Caki2 (cell line): ENCODE data around the gene ABCB8. TPM values are rescaled to one million over a fixed set of nuclear protein-coding genes. Genes with fewer than 3 reads are reported as not detected.

Experiments used
- DNase-seq: peaks from one replicate; pipeline ENCODE4 v3.0.0-alpha.2; 2015; ENCODE audit warnings: low read depth
- in situ Hi-C: cut with HindIII; loops from 2 replicates; pipeline ENCODE4 v1.10.0; 2016; ENCODE audit warnings: low sequenced_read_pairs, low pct_unique_long_range_greater_than_20kb, mixed read lengths
- total RNA-seq: library from RNA; depleted of rRNA; stranded (reverse); fragments of >200 nt; shearing (Covaris generic); gene quantifications from 2 replicates; pipeline ENCODE4 v1.2.3, GENCODE V29; 2014; ENCODE audit warnings: low replicate concordance

The ABCB8 gene
- total RNA-seq, 1 experiment from 2014 or later = 19.6 TPM

- DNase-seq = no peak
- in situ Hi-C loops = no loop called here
These were observed 31.7 kb upstream of the ABCB8 start for GRCh38 chr7:150996376-150997074.

GRCh38 chr7:150997075-150997511 lies 31.2 kb upstream of the ABCB8 start:
- in situ Hi-C loops = no loop called here
- DNase-seq = no peak

- in situ Hi-C loops = no loop called here
These were observed 30.4 kb upstream of the ABCB8 start for GRCh38 chr7:150997817-150998216.

GRCh38 chr7:150998341-150998740 lies 29.9 kb upstream of the ABCB8 start:
- in situ Hi-C loops = no loop called here
- no peak for DNase-seq

More at GRCh38 chr7:150997817-150998216, 30.4 kb upstream of the ABCB8 start:
- DNase-seq = no peak

- DNase-seq = no peak
- in situ Hi-C loops = no loop called here
These were observed 29.2 kb upstream of the ABCB8 start for GRCh38 chr7:150999001-150999400.

- in situ Hi-C loops = no loop called here
These were observed 28.6 kb upstream of the ABCB8 start for GRCh38 chr7:150999497-151000230.

GRCh38 chr7:151000897-151001495 lies 27.3 kb upstream of the ABCB8 start:
- no peak for DNase-seq
- in situ Hi-C loops = no loop called here

More at GRCh38 chr7:150999497-151000230, 28.6 kb upstream of the ABCB8 start:
- no peak for DNase-seq

- in situ Hi-C loops = no loop called here
- no peak for DNase-seq
These were observed 26.7 kb upstream of the ABCB8 start for GRCh38 chr7:151001546-151001945.

- in situ Hi-C loops = no loop called here
- no peak for DNase-seq
These were observed 24.7 kb upstream of the ABCB8 start for GRCh38 chr7:151003572-151003971.

GRCh38 chr7:151005566-151005965 lies 22.7 kb upstream of the ABCB8 start:
- DNase-seq = no peak
- in situ Hi-C loops = no loop called here

GRCh38 chr7:151006590-151007300 lies 21.5 kb upstream of the ABCB8 start:
- no peak for DNase-seq
- in situ Hi-C loops = no loop called here

- in situ Hi-C loops = no loop called here
- no peak for DNase-seq
These were observed 20.8 kb upstream of the ABCB8 start for GRCh38 chr7:151007469-151007898.

- no peak for DNase-seq
- in situ Hi-C loops = no loop called here
These were observed 20.1 kb upstream of the ABCB8 start for GRCh38 chr7:151008143-151008510.

GRCh38 chr7:151008511-151009323 lies 19.5 kb upstream of the ABCB8 start:
- in situ Hi-C loops = no loop called here
- peak; percentile 57 for DNase-seq

- DNase-seq = no peak
- in situ Hi-C loops = no loop called here
These were observed 18.8 kb upstream of the ABCB8 start for GRCh38 chr7:151009327-151010036.

- DNase-seq = no peak
- in situ Hi-C loops = no loop called here
These were observed 18.3 kb upstream of the ABCB8 start for GRCh38 chr7:151010037-151010306.

GRCh38 chr7:151010307-151011096 lies 17.7 kb upstream of the ABCB8 start:
- no peak for DNase-seq
- in situ Hi-C loops = no loop called here
